Measurements from ENCODE around the gene RPS6KA5. TPM values are rescaled to one million over a fixed set of nuclear protein-coding genes. Genes with fewer than 3 reads are reported as not detected.

RPS6KA5 gene
- total and polyA plus RNA-seq, 9 of the 15 experiments (the other 6 are each of a cell fraction or from before 2014, with no cell fraction given): 0.88 to 7.7 (median 4.7) TPM

DNA sequence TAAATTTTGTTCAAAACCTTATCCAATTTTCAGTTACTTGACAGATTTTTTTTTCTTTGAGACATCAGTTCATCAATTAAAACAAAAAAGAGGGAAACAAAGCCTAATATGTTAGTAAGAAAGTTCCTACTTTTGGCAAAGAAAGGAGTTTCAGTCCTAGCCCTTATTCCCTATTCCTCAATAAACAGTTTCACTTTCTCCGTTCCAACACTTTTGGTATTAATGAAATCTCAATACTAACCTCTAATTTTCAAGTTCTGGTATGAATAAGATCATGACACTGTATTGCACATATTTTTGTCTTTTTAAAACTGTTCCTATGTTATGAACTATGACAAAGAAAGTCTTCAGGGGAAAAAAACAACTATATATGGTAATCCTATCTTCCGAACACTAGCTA lies 48.4 kb downstream of the RPS6KA5 start (continued):
- no peak for TF ChIP-seq BDP1 (IDR thresholded peaks at IDR 0.05; ENCODE audit: insufficient read depth, insufficient read length)

DNA sequence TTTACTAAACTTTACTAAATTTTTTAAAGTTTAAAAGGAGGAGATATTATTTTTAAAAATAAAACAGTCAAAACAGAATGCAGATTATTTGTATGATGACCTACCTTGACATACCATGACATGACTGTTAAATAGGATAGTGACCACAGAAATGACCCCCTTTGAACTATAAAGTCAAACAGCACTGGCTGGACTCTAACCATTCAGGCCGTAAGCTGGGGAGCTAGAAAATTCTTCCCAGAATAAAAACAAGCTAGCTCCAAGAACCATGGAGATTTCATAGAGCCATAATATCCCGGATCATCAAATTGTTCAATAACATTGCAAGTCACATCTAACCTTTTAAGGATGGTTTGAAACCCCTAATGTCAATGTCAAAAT lies 50.3 kb downstream of the RPS6KA5 start:
- Histone ChIP-seq H3K4me1 (replicated peaks in 1 of 2; ENCODE audit: control insufficient read depth in 2 of 2, insufficient read depth in 2 of 2, low read length in 2 of 2) (no peaks in the 10 kb centered on the region; a peak in 1 of 5 replicates), H3K4me2 (ENCODE audit: insufficient read depth, low read length) (no peak overlapping the region), H2AFZ (ENCODE audit: low read depth, low read length) (no peak overlapping the region), H3K27me3 (ENCODE audit: control insufficient read depth in 2 of 2, insufficient read depth in 2 of 2, low read length in 2 of 2) (no peaks in the 10 kb centered on the region), H3K9me1 (ENCODE audit: control insufficient read depth, insufficient read depth, low read length) (no peaks in the 10 kb centered on the region), H3K79me2 (ENCODE audit: control insufficient read depth, insufficient read depth, low read length) (no peaks in the 10 kb centered on the region), H3K9ac (ENCODE audit: insufficient read depth in 1 of 2, low read depth in 2 of 2, low read length in 2 of 2) (no peak overlapping the region), H3K27ac (ENCODE audit: extremely low read depth, low read depth, low read length) (no peak overlapping the region), H4K20me1 (replicated peaks; ENCODE audit: control insufficient read depth, insufficient read depth, low read length) (no peaks in the 10 kb centered on the region), H3K36me3 (ENCODE audit: control insufficient read depth, insufficient read depth, low read length) (no peaks in the 10 kb centered on the region), H3K4me3 (no peak overlapping the region), H3K9me3 (replicated peaks; ENCODE audit: control insufficient read depth, insufficient read depth, low read depth, low read length) (no peaks in the 10 kb centered on the region)
- TF ChIP-seq KAT2B (IDR thresholded peaks at IDR 0.05; ENCODE audit: low read depth, low read length) (no peak), FOXM1 (IDR thresholded peaks at IDR 0.05; ENCODE audit: low read depth) (no peak), FOXM1 (CRISPR knock-in tag; IDR thresholded peaks at IDR 0.05; ENCODE audit: low read depth) (no peak), MECOM (CRISPR knock-in tag; IDR thresholded peaks at IDR 0.05) (no peak), ZSCAN32 (CRISPR knock-in tag; IDR thresholded peaks at IDR 0.05) (no peak), TAF9B (IDR thresholded peaks at IDR 0.05; ENCODE audit: partially characterized antibody) (no peak), PHF20 (IDR thresholded peaks at IDR 0.05; ENCODE audit: partially characterized antibody) (no peak), ZNF197 (CRISPR knock-in tag; IDR thresholded peaks at IDR 0.05; ENCODE audit: low read depth) (no peak), EP300 (IDR thresholded peaks at IDR 0.05; ENCODE audit: low read length) (no peak)
- TF ChIP-seq, protein P1, sequence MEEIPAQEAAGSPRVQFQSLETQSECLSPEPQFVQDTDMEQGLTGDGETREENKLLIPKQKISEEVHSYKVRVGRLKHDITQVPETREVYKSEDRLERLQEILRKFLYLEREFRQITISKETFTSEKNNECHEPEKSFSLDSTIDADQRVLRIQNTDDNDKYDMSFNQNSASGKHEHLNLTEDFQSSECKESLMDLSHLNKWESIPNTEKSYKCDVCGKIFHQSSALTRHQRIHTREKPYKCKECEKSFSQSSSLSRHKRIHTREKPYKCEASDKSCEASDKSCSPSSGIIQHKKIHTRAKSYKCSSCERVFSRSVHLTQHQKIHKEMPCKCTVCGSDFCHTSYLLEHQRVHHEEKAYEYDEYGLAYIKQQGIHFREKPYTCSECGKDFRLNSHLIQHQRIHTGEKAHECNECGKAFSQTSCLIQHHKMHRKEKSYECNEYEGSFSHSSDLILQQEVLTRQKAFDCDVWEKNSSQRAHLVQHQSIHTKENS (CRISPR knock-in tag; IDR thresholded peaks at IDR 0.05): no peak
- no peak for FAIRE-seq
- POLR2A ChIA-PET: no interaction called here
- no peak for ATAC-seq
- no TSS peak for BruUV-seq (replicated peaks)
- DNase-seq (ENCODE audit: extremely low read depth in 1 of 4, low spot score in 3 of 4): peak in 1 of 4 experiments; percentile 7
- WGBS (ENCODE audit: insufficient coverage, low coverage, missing lambda C conversion rate): 52% methylated on average over 2 of the region's 2 CpGs
- in situ Hi-C loops (cut with MboI) (no loop called here), intact Hi-C loops (cut with micrococcal nuclease) (no loop called here)
- CTCF ChIA-PET (ENCODE audit: low intra/inter-chr PET ratio): no interaction called here
